ENCODE measurements around the gene RAPGEF2. TPM values are rescaled to one million over a fixed set of nuclear protein-coding genes. Genes with fewer than 3 reads are reported as not detected.

RAPGEF2 gene
- total and polyA plus RNA-seq, 2 of the 8 experiments (the other 6 are each of a cell fraction or from before 2014, with no cell fraction given), result 24.4 to 48.6 TPM

DNA sequence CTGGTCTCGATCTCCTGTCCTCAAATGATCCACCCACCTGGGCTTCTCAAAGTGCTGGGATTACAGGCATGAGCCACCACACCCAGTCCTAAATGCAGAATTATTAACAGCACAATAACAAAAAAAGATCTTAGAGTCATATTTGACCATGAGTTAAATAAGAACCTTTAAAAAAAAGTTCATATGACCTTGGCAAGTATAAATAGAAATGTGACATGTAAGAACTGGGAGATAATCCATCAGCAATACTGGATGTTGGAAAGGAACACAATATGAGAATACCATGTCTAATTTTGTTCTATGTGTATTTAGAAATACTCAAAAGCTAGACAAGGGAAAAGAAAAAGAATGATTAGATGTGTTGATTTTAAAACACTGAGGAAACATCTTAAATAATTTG lies 231.6 kb downstream of the RAPGEF2 start:
- Histone ChIP-seq H2BK5ac (ENCODE audit: low read depth, low read length) (no peak overlapping the region), H4K20me1 (replicated peaks in 1 of 2; ENCODE audit: control insufficient read depth in 1 of 2, insufficient read depth in 2 of 2, low read length in 2 of 2) (no peaks in the 10 kb centered on the region), H3K4me1 (replicated peaks in 1 of 4; ENCODE audit: control insufficient read depth in 3 of 4, insufficient read depth in 4 of 4, low read length in 3 of 4) (no peaks in the 10 kb centered on the region), H2BK15ac (ENCODE audit: low read length) (no peak overlapping the region), H2BK120ac (replicated peaks; ENCODE audit: low read depth, low read length) (no peak overlapping the region), H3K18ac (ENCODE audit: extremely low read depth, low read length) (no peak overlapping the region), H3K56ac (replicated peaks; ENCODE audit: insufficient read length, low read depth, low read length) (no peak overlapping the region), H2AFZ (ENCODE audit: low read length) (no peak overlapping the region), H3K9me3 (ENCODE audit: insufficient read depth in 2 of 2, low read depth in 1 of 2, low read length in 1 of 2) (no peaks in the 10 kb centered on the region), H3K9ac (replicated peaks in 1 of 4; ENCODE audit: extremely low read depth in 1 of 4, low read depth in 3 of 4, low read length in 3 of 4) (no peak overlapping the region), H2BK20ac (ENCODE audit: low read length) (no peak overlapping the region), H4K91ac (replicated peaks; ENCODE audit: insufficient read length, low read length) (no peak overlapping the region), H3K27me3 (replicated peaks in 1 of 4; ENCODE audit: control insufficient read depth in 3 of 4, extremely low read depth in 1 of 4, insufficient read depth in 3 of 4, low read length in 3 of 4) (no peaks in the 10 kb centered on the region), H3K14ac (ENCODE audit: insufficient read length) (no peak overlapping the region), H3K23ac (ENCODE audit: insufficient read length) (no peak overlapping the region), H3K79me2 (ENCODE audit: control insufficient read depth in 1 of 2, insufficient read depth in 2 of 2, low read length in 2 of 2) (no peaks in the 10 kb centered on the region), H3K4me3 (ENCODE audit: extremely low read depth in 1 of 4, insufficient read depth in 2 of 4, low read depth in 3 of 4, low read length in 4 of 4) (no peak overlapping the region), H4K5ac (ENCODE audit: insufficient read length, low read depth, low read length) (no peak overlapping the region), H3K79me1 (ENCODE audit: low read depth, low read length) (no peaks in the 10 kb centered on the region), H2BK12ac (ENCODE audit: low read depth, low read length) (no peak overlapping the region), H3K23me2 (ENCODE audit: low read depth, low read length) (no peaks in the 10 kb centered on the region), H2AK5ac (ENCODE audit: low read depth, low read length) (no peak overlapping the region), H3K36me3 (ENCODE audit: control insufficient read depth in 2 of 4, insufficient read depth in 4 of 4, low read length in 3 of 4) (peaks cover 0 to 23% (median 6%) of the 10 kb centered on the region in 4 experiments; a peak in 5 of 8 replicates), H4K8ac (ENCODE audit: extremely low read depth, insufficient read depth, low read length) (no peak overlapping the region), H3K4me2 (ENCODE audit: insufficient read depth in 1 of 2, low read depth in 2 of 2, low read length in 2 of 2) (no peak overlapping the region), H3K4ac (replicated peaks; ENCODE audit: insufficient read length, low read depth, low read length) (no peak overlapping the region), H3K27ac (ENCODE audit: low read depth, low read length) (no peak overlapping the region)
- FAIRE-seq (no peak), DNase-seq (ENCODE audit: low read depth in 1 of 2, low spot score in 2 of 2) (no peak)
- CTCF ChIA-PET (ENCODE audit: partially characterized antibody), result interaction anchor here (0.9 to 1.6 kb wide), 3 partner anchors 12 to 480 kb away, joined by 3 to 4 read pairs (median 3); no protein-coding TSS in a partner anchor
- WGBS, 2 experiments (ENCODE audit: extremely low coverage in 1 of 2, insufficient coverage in 1 of 2, insufficient read length in 1 of 2, insufficient replicate concordance in 2 of 2, low coverage in 1 of 2, low lambda C conversion rate in 2 of 2, missing lambda C conversion rate in 1 of 2), result 96% methylated on average over 1 of the region's 1 CpG; no CpG with 5 or more reads in 1 of the 2 experiments
- POLR2A ChIA-PET (ENCODE audit: partially characterized antibody), result no interaction called here
- TF ChIP-seq NRF1 (IDR thresholded peaks at IDR 0.05; ENCODE audit: low read depth, low read length) (no peak), CHD1 (IDR thresholded peaks at IDR 0.05; ENCODE audit: low read depth, low read length) (no peak), SIX5 (IDR thresholded peaks at IDR 0.05; ENCODE audit: low read depth, low read length) (no peak), RAD21 (IDR thresholded peaks at IDR 0.05 in 1 of 2, conservative IDR thresholded peaks at IDR 0.05 in 1 of 2; ENCODE audit: low read depth in 2 of 2, low read length in 2 of 2) (no peak), BCL11A (IDR thresholded peaks at IDR 0.05; ENCODE audit: low read depth in 2 of 2, low read length in 2 of 2) (no peak), CREB1 (IDR thresholded peaks at IDR 0.05) (no peak), NANOG (IDR thresholded peaks at IDR 0.05; ENCODE audit: insufficient read depth, low read depth, low read length, poor library complexity, severe bottlenecking) (no peak), CBX5 (IDR thresholded peaks at IDR 0.05; ENCODE audit: low read depth, low read length) (no peak), SIRT6 (IDR thresholded peaks at IDR 0.05; ENCODE audit: low read length) (no peak)
- TF ChIP-seq, protein P1, sequence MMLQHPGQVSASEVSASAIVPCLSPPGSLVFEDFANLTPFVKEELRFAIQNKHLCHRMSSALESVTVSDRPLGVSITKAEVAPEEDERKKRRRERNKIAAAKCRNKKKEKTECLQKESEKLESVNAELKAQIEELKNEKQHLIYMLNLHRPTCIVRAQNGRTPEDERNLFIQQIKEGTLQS (IDR thresholded peaks at IDR 0.05; ENCODE audit: insufficient read depth, low read depth, low read length), result no peak

Data from H1 (cell line).